SK-N-MC (cell line): Measurements from ENCODE around the gene DUSP14.

Experiments
- DNase-seq: peaks from one replicate; pipeline ENCODE4 v3.0.0-alpha.2; 2011; ENCODE audit warnings: low read depth, low spot score
- H3K27ac ChIP-seq: fragments of 200-600 bp; sonication (generic); 2 replicates; pipeline ENCODE4 v1.5.1; 2016; ENCODE audit warnings: mixed run types
- H3K36me3 ChIP-seq: fragments of 200-600 bp; sonication (generic); 2 replicates; pipeline ENCODE4 v1.6.1; 2017; ENCODE audit warnings: antibody characterized with exemption, low read length, mixed read lengths; ENCODE audit not compliant: insufficient read depth
- H3K4me3 ChIP-seq: fragments of 200-600 bp; sonication (generic); 2 replicates; pipeline ENCODE4 v1.5.1; 2016
- H3K9ac ChIP-seq: fragments of 200-600 bp; sonication (generic); 2 replicates; pipeline ENCODE4 v1.8.0; 2017; ENCODE audit warnings: mixed run types, mixed read lengths; ENCODE audit not compliant: insufficient read length
- H3K9me3 ChIP-seq: fragments of 200-600 bp; sonication (generic); 2 replicates; pipeline ENCODE4 v1.6.1; 2017; ENCODE audit warnings: low read depth, mild to moderate bottlenecking, antibody characterized with exemption, low read length, moderate library complexity, mixed read lengths
- EZH2 ChIP-seq: fragments of 200-600 bp; sonication (generic); IDR thresholded peaks from one replicate; pipeline ENCODE4 v1.6.1; 2017; ENCODE audit warnings: antibody characterized with exemption
- FOXP2 ChIP-seq: optimal IDR thresholded peaks from 2 replicates; pipeline ENCODE3; 2011; ENCODE audit warnings: mild to moderate bottlenecking, moderate library complexity; ENCODE audit not compliant: insufficient read depth; ENCODE audit errors: extremely low read length, control extremely low read depth
- POLR2AphosphoS5 ChIP-seq: IDR thresholded peaks from 2 replicates; pipeline ENCODE4 v1.6.1; 2012; ENCODE audit warnings: mild to moderate bottlenecking, low read depth, low read length, borderline replicate concordance

The DUSP14 gene

DNA sequence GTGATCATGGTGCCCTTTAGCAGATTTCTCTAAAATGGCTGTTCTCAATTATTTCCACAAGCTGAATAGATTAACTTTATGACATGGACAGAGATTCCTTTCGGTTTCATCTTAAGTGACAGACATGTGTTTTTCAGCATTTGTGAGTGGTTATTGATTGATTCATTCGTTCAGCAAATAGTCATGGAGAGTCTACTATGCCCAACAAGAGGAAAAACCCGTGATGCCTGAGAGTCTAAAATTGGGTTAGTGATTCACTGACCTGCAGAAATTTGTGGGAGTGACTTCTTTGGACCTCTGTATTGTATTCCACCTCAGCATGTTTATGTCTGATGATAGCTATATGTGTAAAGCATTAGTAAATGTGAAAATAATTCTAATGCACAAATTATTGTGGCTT, 28.0 kb upstream of the DUSP14 start:
- H3K9me3 ChIP-seq = no peaks in the 10 kb centered on the region
- peaks cover 48% of the 10 kb centered on the region for H3K36me3 ChIP-seq
- no peak overlapping the region for H3K9ac ChIP-seq
- no peak for TF ChIP-seq EZH2
- no peak for TF ChIP-seq POLR2AphosphoS5
- no peak for TF ChIP-seq FOXP2
- no peak for DNase-seq
- H3K4me3 ChIP-seq = no peak overlapping the region
- H3K27ac ChIP-seq = no peak overlapping the region

DNA sequence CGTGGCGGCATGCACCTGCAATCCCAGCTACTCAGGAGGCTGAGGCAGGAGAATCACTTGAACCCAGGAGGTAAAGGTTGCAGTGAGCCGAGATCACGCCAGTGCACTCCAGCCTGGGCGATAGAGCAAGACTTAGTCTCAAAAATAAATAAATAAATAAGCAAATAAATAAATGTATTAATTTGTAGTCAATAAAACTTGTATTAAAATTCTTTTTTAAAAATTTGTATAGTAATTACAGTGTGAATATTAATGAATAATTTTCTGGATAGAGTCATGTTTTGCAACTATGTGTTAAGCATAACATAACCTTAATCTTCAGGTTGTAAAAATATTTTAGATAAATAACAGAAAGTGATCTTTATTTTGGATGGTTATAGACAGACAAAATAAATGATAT, 27.2 kb upstream of the DUSP14 start:
- Histone ChIP-seq H3K4me3 (no peak overlapping the region), H3K9ac (no peak overlapping the region), H3K36me3 (peaks cover 50% of the 10 kb centered on the region), H3K9me3 (no peaks in the 10 kb centered on the region), H3K27ac (no peak overlapping the region)
- no peak for DNase-seq
- TF ChIP-seq EZH2 = no peak
- no peak for TF ChIP-seq FOXP2
- no peak for TF ChIP-seq POLR2AphosphoS5

DNA sequence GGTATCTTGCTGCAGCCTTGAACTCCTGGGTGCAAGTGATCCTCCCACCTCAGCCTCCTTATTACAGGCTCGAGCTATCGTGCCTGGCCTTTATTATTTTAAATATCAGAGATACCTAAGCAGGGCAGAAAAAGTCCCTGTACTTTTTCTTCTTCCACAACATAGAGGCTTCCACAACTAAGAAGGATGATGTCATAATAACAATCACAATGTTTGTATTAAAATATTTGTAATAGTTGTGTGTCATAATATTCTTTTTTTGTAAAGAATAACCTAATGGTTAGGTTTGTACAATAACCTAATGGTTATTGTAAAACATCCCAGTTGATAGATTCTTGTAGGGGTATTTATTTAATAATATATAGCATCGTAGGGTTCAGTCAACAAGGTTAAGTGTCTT, 26.7 kb upstream of the DUSP14 start:
- TF ChIP-seq POLR2AphosphoS5 (no peak), EZH2 (no peak), FOXP2 (no peak)
- peaks cover 55% of the 10 kb centered on the region for H3K36me3 ChIP-seq
- H3K9me3 ChIP-seq = no peaks in the 10 kb centered on the region
- H3K9ac ChIP-seq = no peak overlapping the region
- no peak overlapping the region for H3K27ac ChIP-seq
- H3K4me3 ChIP-seq = no peak overlapping the region
- DNase-seq = no peak

DNA sequence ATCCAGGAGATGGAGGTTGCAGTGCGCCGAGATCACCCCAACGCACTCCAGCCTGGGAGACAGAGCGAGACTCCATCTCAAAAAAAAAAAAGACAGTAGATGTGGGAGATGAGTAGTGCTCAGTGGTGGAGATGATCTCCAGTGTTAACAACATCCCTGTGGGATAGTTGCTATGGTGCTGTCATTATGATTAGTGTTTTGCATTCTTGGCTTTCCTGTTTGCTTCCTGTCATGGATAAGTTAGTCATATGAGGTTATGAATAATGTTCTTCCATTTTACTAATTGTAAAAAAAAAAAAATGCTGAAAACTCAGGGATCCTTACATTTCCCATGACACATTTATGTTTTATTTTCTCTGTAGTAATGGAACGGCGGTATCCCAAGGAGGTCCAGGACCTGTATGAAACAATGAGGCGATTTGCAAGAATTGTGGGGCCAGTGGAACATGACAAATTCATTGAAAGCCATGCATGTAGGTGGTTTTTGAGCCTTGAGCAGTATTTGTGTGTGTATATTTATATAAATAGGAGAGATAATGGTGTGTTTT, 24.5 kb upstream of the DUSP14 start:
- Histone ChIP-seq H3K27ac (0 out of 2 replicates have a peak overlapping the region, but pooled peaks have one; percentile 42), H3K9me3 (no peaks in the 10 kb centered on the region), H3K36me3 (peaks cover 64% of the 10 kb centered on the region), H3K4me3 (no peak overlapping the region), H3K9ac (no peak overlapping the region)
- no peak for TF ChIP-seq EZH2
- DNase-seq = no peak

DNA sequence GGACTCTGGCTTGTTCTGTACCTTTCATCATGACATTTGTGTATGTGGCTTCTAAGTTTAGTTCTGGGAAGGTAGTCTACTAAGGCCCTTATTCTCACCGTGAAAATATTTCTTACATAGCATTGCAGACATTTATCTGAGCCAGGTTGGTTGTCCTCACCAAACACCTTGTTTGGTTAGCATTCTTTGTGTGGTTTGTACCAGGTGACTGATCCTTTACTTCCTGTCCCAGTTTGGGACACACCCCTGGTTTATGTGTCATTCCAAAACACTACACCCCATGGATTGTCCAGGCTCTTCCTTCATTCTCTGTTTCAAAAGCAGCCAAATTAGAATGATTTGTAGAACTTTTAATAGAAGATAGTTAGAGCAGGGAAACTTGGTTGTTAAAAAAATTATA, 23.2 kb upstream of the DUSP14 start:
- H3K27ac ChIP-seq = no peak overlapping the region
- no peaks in the 10 kb centered on the region for H3K9me3 ChIP-seq
- no peak for DNase-seq
- peaks cover 64% of the 10 kb centered on the region for H3K36me3 ChIP-seq
- H3K4me3 ChIP-seq = no peak overlapping the region
- H3K9ac ChIP-seq = no peak overlapping the region
- no peak for TF ChIP-seq EZH2
- no peak for TF ChIP-seq POLR2AphosphoS5
- no peak for TF ChIP-seq FOXP2

DNA sequence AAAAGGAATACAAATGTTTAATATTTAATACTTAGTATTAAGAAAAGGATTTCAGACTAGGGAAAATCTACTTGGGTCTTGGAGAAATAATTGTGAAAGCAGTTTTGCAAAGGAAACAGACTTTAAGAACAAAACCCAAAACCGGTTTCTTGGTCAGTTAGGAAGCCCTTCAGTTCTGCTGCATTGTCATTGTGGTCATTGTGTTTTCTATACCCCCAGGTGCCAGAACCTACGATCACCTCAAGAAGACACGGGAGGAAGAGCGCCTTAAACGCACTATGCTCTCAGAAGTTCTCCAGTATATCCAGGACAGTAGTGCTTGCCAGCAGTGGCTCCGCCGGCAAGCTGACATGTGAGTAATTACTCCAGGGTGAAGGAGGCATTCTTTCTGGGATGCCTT, 19.5 kb upstream of the DUSP14 start:
- TF ChIP-seq FOXP2 (no peak), EZH2 (no peak), POLR2AphosphoS5 (no peak)
- Histone ChIP-seq H3K9ac (no peak overlapping the region), H3K4me3 (no peak overlapping the region), H3K36me3 (peaks cover 81% of the 10 kb centered on the region), H3K27ac (no peak overlapping the region), H3K9me3 (no peaks in the 10 kb centered on the region)
- no peak for DNase-seq

DNA sequence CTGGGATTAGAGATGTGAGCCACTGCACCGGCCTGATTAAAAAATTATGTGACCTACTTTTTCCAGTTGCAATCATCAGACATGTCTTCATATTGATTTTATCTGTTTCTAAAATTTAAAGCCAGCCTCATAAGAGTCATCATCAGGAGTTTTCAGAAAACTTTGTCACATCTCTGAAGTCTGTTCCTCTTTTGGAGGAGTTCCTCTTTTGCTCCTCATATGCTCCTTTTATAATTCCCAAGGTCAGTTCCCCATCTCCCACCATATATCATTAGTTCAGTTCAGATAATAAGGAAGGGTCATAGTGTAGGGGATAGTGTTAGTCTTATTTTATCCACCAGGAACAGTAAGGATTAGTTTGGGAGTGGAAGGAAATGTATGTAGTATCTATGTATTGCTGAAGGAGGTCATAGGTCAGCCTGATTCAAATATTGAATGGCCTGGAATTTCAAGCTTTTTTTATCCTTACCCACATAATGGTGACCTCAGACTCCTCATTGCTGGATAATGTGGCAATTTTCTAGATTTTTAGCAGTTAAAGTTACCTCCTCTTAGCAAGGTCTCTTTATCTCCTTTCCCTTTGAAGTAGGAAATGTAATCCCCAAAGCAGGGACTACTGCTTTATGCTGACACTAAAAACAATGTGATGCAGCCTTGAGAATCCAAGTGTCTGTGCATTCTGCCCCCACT, 13.8 kb upstream of the DUSP14 start:
- Histone ChIP-seq H3K4me3 (no peak overlapping the region), H3K36me3 (peaks cover 81% of the 10 kb centered on the region), H3K9ac (peak overlapping the region; percentile 37), H3K9me3 (no peaks in the 10 kb centered on the region), H3K27ac (peak overlapping the region; percentile 29)
- no peak for DNase-seq
- TF ChIP-seq FOXP2 (no peak), EZH2 (no peak), POLR2AphosphoS5 (no peak)

DNA sequence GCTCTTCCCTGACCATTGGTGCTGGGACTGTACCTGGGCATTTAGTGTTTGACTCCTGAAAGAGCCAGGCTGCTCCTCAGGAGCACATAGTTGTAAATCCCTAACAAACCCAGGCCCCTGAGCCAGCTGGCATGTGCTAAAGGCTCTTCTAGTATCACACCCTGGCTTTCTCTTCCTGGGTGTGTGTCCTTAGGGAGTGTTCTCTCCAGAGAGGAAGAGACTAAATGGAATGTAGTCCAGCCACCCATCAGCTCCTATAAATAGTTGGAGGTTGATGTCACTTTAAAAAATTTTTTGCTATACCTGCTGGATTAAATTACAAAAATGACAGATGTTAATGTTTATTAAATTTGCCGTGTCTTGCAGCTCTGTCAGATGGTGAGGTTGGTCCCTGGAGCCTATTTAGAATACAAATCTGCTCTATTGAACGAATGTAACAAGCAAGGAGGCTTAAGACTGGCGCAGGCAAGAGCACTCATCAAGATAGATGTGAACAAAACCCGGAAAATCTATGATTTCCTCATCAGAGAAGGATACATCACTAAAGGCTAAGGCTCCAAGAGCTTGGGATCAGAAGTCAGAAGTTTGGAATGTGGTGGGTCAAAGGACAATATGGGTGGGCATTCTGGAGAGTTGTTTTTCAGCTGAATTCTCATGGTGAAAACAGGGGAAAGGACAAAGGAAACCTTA, 13.1 kb upstream of the DUSP14 start:
- peak overlapping the region; percentile 37 for H3K9ac ChIP-seq
- H3K9me3 ChIP-seq = no peaks in the 10 kb centered on the region
- no peak overlapping the region for H3K4me3 ChIP-seq
- no peak for DNase-seq
- H3K36me3 ChIP-seq = peaks cover 76% of the 10 kb centered on the region
- peak overlapping the region; percentile 29 for H3K27ac ChIP-seq
- TF ChIP-seq POLR2AphosphoS5 (no peak), FOXP2 (no peak), EZH2 (no peak)

DNA sequence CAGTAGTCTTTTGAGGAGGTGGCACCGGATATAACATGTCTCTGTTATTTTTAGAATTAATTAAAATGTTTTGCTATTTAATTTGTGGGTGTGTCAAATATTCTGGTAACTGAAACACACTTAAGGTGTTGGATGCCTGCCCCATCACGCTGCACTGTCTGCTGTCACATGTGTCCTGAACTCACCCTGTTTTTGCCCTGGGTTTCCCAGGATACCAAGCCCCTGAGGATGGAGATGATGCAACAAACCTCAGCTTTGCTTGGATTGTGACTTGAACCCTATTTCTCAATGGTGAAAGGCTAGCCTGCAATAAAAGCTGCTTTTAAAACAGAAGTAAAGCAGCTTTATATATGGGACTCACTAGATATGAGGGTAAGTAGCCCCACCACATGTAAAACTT, 11.5 kb upstream of the DUSP14 start:
- Histone ChIP-seq H3K27ac (peak overlapping the region; percentile 90), H3K9me3 (no peaks in the 10 kb centered on the region), H3K36me3 (peaks cover 66% of the 10 kb centered on the region), H3K4me3 (no peak overlapping the region), H3K9ac (peak overlapping the region; percentile 34)
- DNase-seq = no peak
- TF ChIP-seq FOXP2 (no peak), POLR2AphosphoS5 (no peak), EZH2 (no peak)
